Calu3 (cell line): ENCODE data around the gene LYL1. TPM values are rescaled to one million over a fixed set of nuclear protein-coding genes. Genes with fewer than 3 reads are reported as not detected.
A peak's percentile ranks its signal among the peaks of the same experiment; 100 is the strongest.

Source experiments
- BruUV-seq: library from RNA; stranded (reverse); fragments of 400-500 nt; replicated peaks from 2 replicates; lab custom pipeline; 2021; lab: Mats Ljungman, UMichigan
- CTCF ChIA-PET: fragments of 300-600 bp; sonication (Branson Sonifier 250); formaldehyde crosslinking; loops from one replicate; lab custom pipeline; 2022; ENCODE audit warnings: antibody characterized with exemption; lab: Charles Lee
- DNase-seq: peaks from one replicate; pipeline ENCODE4 v3.0.0; 2022
- H3K27ac Mint-ChIP-seq: one replicate; pipeline ENCODE4 v1.8.0; 2022; ENCODE audit warnings: mixed read lengths; ENCODE audit not compliant: unreplicated experiment
- H3K27me3 Mint-ChIP-seq: one replicate; pipeline ENCODE4 v1.8.0; 2022; ENCODE audit warnings: mixed read lengths; ENCODE audit not compliant: unreplicated experiment
- H3K36me3 Mint-ChIP-seq: one replicate; pipeline ENCODE4 v1.8.0; 2022; ENCODE audit warnings: mild to moderate bottlenecking, moderate library complexity, mixed read lengths; ENCODE audit not compliant: insufficient read depth, unreplicated experiment
- H3K4me1 Mint-ChIP-seq: one replicate; pipeline ENCODE4 v1.8.0; 2022; ENCODE audit warnings: mild to moderate bottlenecking, low read depth, mixed read lengths; ENCODE audit not compliant: unreplicated experiment
- H3K4me3 Mint-ChIP-seq: one replicate; pipeline ENCODE4 v1.8.0; 2022; ENCODE audit warnings: mild to moderate bottlenecking, low read depth, moderate library complexity, mixed read lengths; ENCODE audit not compliant: unreplicated experiment
- H3K9me3 Mint-ChIP-seq: one replicate; pipeline ENCODE4 v1.8.0; 2022; ENCODE audit warnings: low read depth, mixed read lengths; ENCODE audit not compliant: unreplicated experiment
- CTCF ChIP-seq: fragments of 200-600 bp; IDR thresholded peaks from one replicate; pipeline ENCODE4 v1.8.0; 2022; ENCODE audit warnings: antibody characterized with exemption; ENCODE audit not compliant: unreplicated experiment
- intact Hi-C: fragments of 100-400 bp; cut with micrococcal nuclease; formaldehyde crosslinking; loops from one replicate; pipeline ENCODE4 v1.10.0; 2022; ENCODE audit not compliant: unreplicated experiment
- total RNA-seq: library from RNA; stranded (reverse); gene quantifications from 2 replicates; pipeline ENCODE4 v1.2.3, GENCODE V29; 2022

The LYL1 gene
- total RNA-seq, 1 experiment from 2014 or later = not detected

GRCh38 chr19:13117772-13118423 is 15.2 kb upstream of the LYL1 start, which contains the start of gene NACC1:
Gene NACC1 (plus strand): TSS chr19:13118264. CDS start chr19:13135208, 16,944 bp downstream.
- BruUV-seq = no TSS peak
- intact Hi-C loops = no loop called here
- TF ChIP-seq CTCF = no peak
- Mint-ChIP-seq H3K36me3 (peaks cover 46% of the 10 kb centered on the region), H3K9me3 (no peaks in the 10 kb centered on the region), H3K4me1 (peaks cover 16% of the 10 kb centered on the region), H3K27me3 (no peaks in the 10 kb centered on the region), H3K4me3 (peak within 1 kb of the TSS; percentile 85), H3K27ac (no peak within 1 kb of the TSS)
- DNase-seq = peak; percentile 89
- CTCF ChIA-PET = interaction anchor here (0.6 kb wide), 1 partner anchor 32 kb away, joined by 4 read pairs; the partner anchor contains the start of genes IER2 and STX10

- TF ChIP-seq CTCF = no peak
- DNase-seq = no peak
- peaks cover 44% of the 10 kb centered on the region for H3K36me3 Mint-ChIP-seq
- intact Hi-C loops = no loop called here
- peak overlapping the region; percentile 85 for H3K4me3 Mint-ChIP-seq
- peak overlapping the region; percentile 89 for H3K27ac Mint-ChIP-seq
- CTCF ChIA-PET = interaction anchor here (0.6 kb wide), 2 partner anchors 33 to 116 kb away, joined by 4 read pairs; partner anchors contain the start of genes IER2 and STX10
- no TSS peak for BruUV-seq
- peaks cover 11% of the 10 kb centered on the region for H3K4me1 Mint-ChIP-seq
- no peaks in the 10 kb centered on the region for H3K9me3 Mint-ChIP-seq
- no peaks in the 10 kb centered on the region for H3K27me3 Mint-ChIP-seq
Measured at GRCh38 chr19:13117176-13117771, 14.6 kb upstream of the LYL1 start.

- TSS peak; percentile 70 for BruUV-seq
- peak within 1 kb of the TSS; percentile 85 for H3K4me3 Mint-ChIP-seq
- H3K9me3 Mint-ChIP-seq = no peaks in the 10 kb centered on the region
- no peak for TF ChIP-seq CTCF
- no peaks in the 10 kb centered on the region for H3K27me3 Mint-ChIP-seq
- CTCF ChIA-PET = interaction anchor here (0.6 kb wide), 1 partner anchor 117 kb away, joined by 4 read pairs; no protein-coding TSS in a partner anchor
- DNase-seq = peak; percentile 88
- H3K36me3 Mint-ChIP-seq = peaks cover 47% of the 10 kb centered on the region
- peak within 1 kb of the TSS; percentile 89 for H3K27ac Mint-ChIP-seq
- peaks cover 9% of the 10 kb centered on the region for H3K4me1 Mint-ChIP-seq
- intact Hi-C loops = no loop called here
Measured at GRCh38 chr19:13116282-13117175, 13.9 kb upstream of the LYL1 start, which contains the start of gene TRMT1. Gene TRMT1 (minus strand): TSS chr19:13116740. CDS start chr19:13116399, 341 bp downstream.

- peak overlapping the region; percentile 85 for H3K4me3 Mint-ChIP-seq
- H3K4me1 Mint-ChIP-seq = peaks cover 9% of the 10 kb centered on the region
- no peak for DNase-seq
- H3K27ac Mint-ChIP-seq = peak overlapping the region; percentile 89
- intact Hi-C loops = no loop called here
- no TSS peak for BruUV-seq
- peaks cover 49% of the 10 kb centered on the region for H3K36me3 Mint-ChIP-seq
- no peaks in the 10 kb centered on the region for H3K27me3 Mint-ChIP-seq
- TF ChIP-seq CTCF = no peak
- CTCF ChIA-PET = no interaction called here
- H3K9me3 Mint-ChIP-seq = no peaks in the 10 kb centered on the region
Measured at GRCh38 chr19:13115936-13116281, 13.3 kb upstream of the LYL1 start.
